ENCODE data around the gene AZIN2.

The AZIN2 gene

GRCh38 chr1:33147275-33147996 is 66.5 kb downstream of the AZIN2 start:
- Histone ChIP-seq H3K4me3 (ENCODE audit: low read length) (no peak overlapping the region), H2BK5ac (ENCODE audit: low read length) (no peak overlapping the region), H3K27ac (ENCODE audit: low read depth, low read length) (no peak overlapping the region), H3K4ac (ENCODE audit: low read depth, low read length) (no peak overlapping the region), H2BK15ac (replicated peaks; ENCODE audit: low read depth) (no peak overlapping the region), H3K36me3 (ENCODE audit: control insufficient read depth, insufficient read depth, low read length) (no peaks in the 10 kb centered on the region), H3K4me1 (ENCODE audit: control insufficient read depth, low read depth, low read length) (no peaks in the 10 kb centered on the region), H4K8ac (ENCODE audit: low read depth, low read length) (no peak overlapping the region), H3K79me1 (ENCODE audit: low read length) (no peaks in the 10 kb centered on the region), H3K56ac (ENCODE audit: low read length) (no peak overlapping the region), H3K23ac (ENCODE audit: low read length) (no peak overlapping the region), H4K5ac (ENCODE audit: low read length) (no peak overlapping the region), H3K9ac (ENCODE audit: low read length) (no peak overlapping the region), H3K27me3 (ENCODE audit: insufficient read depth, low read length, poor library complexity) (no peaks in the 10 kb centered on the region), H3K18ac (ENCODE audit: low read length) (no peak overlapping the region), H2AK5ac (ENCODE audit: low read length) (no peak overlapping the region), H3K4me2 (ENCODE audit: low read length) (no peak overlapping the region), H2BK120ac (ENCODE audit: low read depth, low read length) (no peak overlapping the region), H3K79me2 (ENCODE audit: control insufficient read depth, insufficient read depth, low read length) (no peaks in the 10 kb centered on the region)
- WGBS (ENCODE audit: extremely low coverage, insufficient coverage, low lambda C conversion rate): no CpG with 5 or more reads among the region's 30 CpGs
- no peak for DNase-seq

GRCh38 chr1:33147997-33148314 is 67.0 kb downstream of the AZIN2 start:
- Histone ChIP-seq H2BK15ac (replicated peaks; ENCODE audit: low read depth) (no peak overlapping the region), H3K27ac (ENCODE audit: low read depth, low read length) (no peak overlapping the region), H2AK5ac (ENCODE audit: low read length) (no peak overlapping the region), H3K4me2 (ENCODE audit: low read length) (no peak overlapping the region), H3K9ac (ENCODE audit: low read length) (no peak overlapping the region), H3K23ac (ENCODE audit: low read length) (no peak overlapping the region), H3K56ac (ENCODE audit: low read length) (no peak overlapping the region), H3K4ac (ENCODE audit: low read depth, low read length) (no peak overlapping the region), H3K36me3 (ENCODE audit: control insufficient read depth, insufficient read depth, low read length) (no peaks in the 10 kb centered on the region), H4K5ac (ENCODE audit: low read length) (no peak overlapping the region), H3K18ac (ENCODE audit: low read length) (no peak overlapping the region), H3K4me3 (ENCODE audit: low read length) (no peak overlapping the region), H2BK5ac (ENCODE audit: low read length) (no peak overlapping the region), H3K79me2 (ENCODE audit: control insufficient read depth, insufficient read depth, low read length) (no peaks in the 10 kb centered on the region), H3K27me3 (ENCODE audit: insufficient read depth, low read length, poor library complexity) (no peaks in the 10 kb centered on the region), H3K4me1 (ENCODE audit: control insufficient read depth, low read depth, low read length) (no peaks in the 10 kb centered on the region), H3K79me1 (ENCODE audit: low read length) (no peaks in the 10 kb centered on the region), H4K8ac (ENCODE audit: low read depth, low read length) (no peak overlapping the region), H2BK120ac (ENCODE audit: low read depth, low read length) (no peak overlapping the region)
- WGBS (ENCODE audit: extremely low coverage, insufficient coverage, low lambda C conversion rate): no CpG with 5 or more reads among the region's 3 CpGs
- DNase-seq: peak; percentile 62

GRCh38 chr1:33148615-33149014 is 67.7 kb downstream of the AZIN2 start:
- no peak overlapping the region for H3K9ac ChIP-seq (ENCODE audit: low read length)
- no peak overlapping the region for H3K27ac ChIP-seq (ENCODE audit: low read depth, low read length)
- H4K8ac ChIP-seq (ENCODE audit: low read depth, low read length): no peak overlapping the region
- H3K79me1 ChIP-seq (ENCODE audit: low read length): no peaks in the 10 kb centered on the region
- H3K4me2 ChIP-seq (ENCODE audit: low read length): no peak overlapping the region
- no peak overlapping the region for H3K18ac ChIP-seq (ENCODE audit: low read length)
- no peaks in the 10 kb centered on the region for H3K4me1 ChIP-seq (ENCODE audit: control insufficient read depth, low read depth, low read length)
- H2BK5ac ChIP-seq (ENCODE audit: low read length): no peak overlapping the region
- no peak overlapping the region for H3K56ac ChIP-seq (ENCODE audit: low read length)
- no peak overlapping the region for H4K5ac ChIP-seq (ENCODE audit: low read length)
- no CpG with 5 or more reads among the region's 3 CpGs for WGBS (ENCODE audit: extremely low coverage, insufficient coverage, low lambda C conversion rate)
- no peak overlapping the region for H3K4me3 ChIP-seq (ENCODE audit: low read length)
- no peaks in the 10 kb centered on the region for H3K27me3 ChIP-seq (ENCODE audit: insufficient read depth, low read length, poor library complexity)
- no peak overlapping the region for H2BK120ac ChIP-seq (ENCODE audit: low read depth, low read length)
- H3K79me2 ChIP-seq (ENCODE audit: control insufficient read depth, insufficient read depth, low read length): no peaks in the 10 kb centered on the region
- H3K36me3 ChIP-seq (ENCODE audit: control insufficient read depth, insufficient read depth, low read length): no peaks in the 10 kb centered on the region
- DNase-seq: no peak
- no peak overlapping the region for H2AK5ac ChIP-seq (ENCODE audit: low read length)
- H3K4ac ChIP-seq (ENCODE audit: low read depth, low read length): no peak overlapping the region
- H3K23ac ChIP-seq (ENCODE audit: low read length): no peak overlapping the region
- H2BK15ac ChIP-seq (replicated peaks; ENCODE audit: low read depth): no peak overlapping the region

GRCh38 chr1:33149453-33150190 is 68.7 kb downstream of the AZIN2 start:
- Histone ChIP-seq H2BK120ac (ENCODE audit: low read depth, low read length) (no peak overlapping the region), H3K56ac (ENCODE audit: low read length) (no peak overlapping the region), H2BK5ac (ENCODE audit: low read length) (no peak overlapping the region), H3K27ac (ENCODE audit: low read depth, low read length) (no peak overlapping the region), H3K79me1 (ENCODE audit: low read length) (no peaks in the 10 kb centered on the region), H4K5ac (ENCODE audit: low read length) (no peak overlapping the region), H3K23ac (ENCODE audit: low read length) (no peak overlapping the region), H3K79me2 (ENCODE audit: control insufficient read depth, insufficient read depth, low read length) (no peaks in the 10 kb centered on the region), H3K4me3 (ENCODE audit: low read length) (no peak overlapping the region), H4K8ac (ENCODE audit: low read depth, low read length) (no peak overlapping the region), H3K9ac (ENCODE audit: low read length) (no peak overlapping the region), H3K4ac (ENCODE audit: low read depth, low read length) (no peak overlapping the region), H3K18ac (ENCODE audit: low read length) (no peak overlapping the region), H2BK15ac (replicated peaks; ENCODE audit: low read depth) (no peak overlapping the region), H3K36me3 (ENCODE audit: control insufficient read depth, insufficient read depth, low read length) (no peaks in the 10 kb centered on the region), H3K27me3 (ENCODE audit: insufficient read depth, low read length, poor library complexity) (no peaks in the 10 kb centered on the region), H3K4me2 (ENCODE audit: low read length) (no peak overlapping the region), H2AK5ac (ENCODE audit: low read length) (no peak overlapping the region), H3K4me1 (ENCODE audit: control insufficient read depth, low read depth, low read length) (no peaks in the 10 kb centered on the region)
- no peak for DNase-seq
- WGBS (ENCODE audit: extremely low coverage, insufficient coverage, low lambda C conversion rate): no CpG with 5 or more reads among the region's 7 CpGs

- H3K4ac ChIP-seq (ENCODE audit: low read depth, low read length): no peak overlapping the region
- no peak overlapping the region for H4K8ac ChIP-seq (ENCODE audit: low read depth, low read length)
- no peak overlapping the region for H3K9ac ChIP-seq (ENCODE audit: low read length)
- no peak for DNase-seq
- H3K36me3 ChIP-seq (ENCODE audit: control insufficient read depth, insufficient read depth, low read length): no peaks in the 10 kb centered on the region
- H4K5ac ChIP-seq (ENCODE audit: low read length): no peak overlapping the region
- H3K4me1 ChIP-seq (ENCODE audit: control insufficient read depth, low read depth, low read length): no peaks in the 10 kb centered on the region
- H3K79me1 ChIP-seq (ENCODE audit: low read length): no peaks in the 10 kb centered on the region
- H3K18ac ChIP-seq (ENCODE audit: low read length): no peak overlapping the region
- H3K27me3 ChIP-seq (ENCODE audit: insufficient read depth, low read length, poor library complexity): no peaks in the 10 kb centered on the region
- H3K4me2 ChIP-seq (ENCODE audit: low read length): no peak overlapping the region
- H2AK5ac ChIP-seq (ENCODE audit: low read length): no peak overlapping the region
- no peak overlapping the region for H3K27ac ChIP-seq (ENCODE audit: low read depth, low read length)
- no peak overlapping the region for H3K56ac ChIP-seq (ENCODE audit: low read length)
- H2BK120ac ChIP-seq (ENCODE audit: low read depth, low read length): no peak overlapping the region
- H3K4me3 ChIP-seq (ENCODE audit: low read length): no peak overlapping the region
- no peak overlapping the region for H2BK5ac ChIP-seq (ENCODE audit: low read length)
- H2BK15ac ChIP-seq (replicated peaks; ENCODE audit: low read depth): no peak overlapping the region
- no CpG with 5 or more reads among the region's 4 CpGs for WGBS (ENCODE audit: extremely low coverage, insufficient coverage, low lambda C conversion rate)
- H3K23ac ChIP-seq (ENCODE audit: low read length): no peak overlapping the region
- H3K79me2 ChIP-seq (ENCODE audit: control insufficient read depth, insufficient read depth, low read length): no peaks in the 10 kb centered on the region
These were observed 69.6 kb downstream of the AZIN2 start for GRCh38 chr1:33150522-33150921.

Data from mesendoderm (in vitro differentiated cells).